Heart right ventricle (tissue), 16 donors: Measurements from ENCODE around the gene MSH5. TPM values are rescaled to one million over a fixed set of nuclear protein-coding genes. Genes with fewer than 3 reads are reported as not detected.
"Not testable (repeated sequence)": the region's sequence is repeated elsewhere in the genome, so short reads cannot be mapped to it uniquely, and the experiment has no call there.

Experiments
- ATAC-seq, 8 donors: fragments of 200-7000 bp; cut with Tn5 transposase; one replicate each; pipeline ENCODE4 v1.9.1; 2020; ENCODE audit warnings: mild to moderate bottlenecking in 8 of 8, moderate library complexity in 8 of 8, moderate number of reproducible peaks in 1 of 8
- DNase-seq, 2 donors: peaks; one replicate each; pipeline ENCODE4 v3.0.0-alpha.2; 2020
- H3K27ac ChIP-seq, 10 donors: fragments of 200-600 bp; sonication (generic) in 2 of 10; one replicate each; pipeline versions ENCODE4 v1.5.0 to v1.8.0; 2020 to 2022; ENCODE audit warnings: mild to moderate bottlenecking in 3 of 10
- H3K27me3 ChIP-seq, 7 donors: fragments of 200-600 bp; one replicate each; pipeline ENCODE4 v1.8.0; 2021 to 2022; ENCODE audit warnings: mild to moderate bottlenecking in 2 of 7
- H3K36me3 ChIP-seq, 9 donors: fragments of 200-600 bp; sonication (generic) in 1 of 9; one replicate each; pipeline versions ENCODE4 v1.5.0 to v1.8.0; 2020 to 2022; ENCODE audit warnings: mild to moderate bottlenecking in 2 of 9
- H3K4me1 ChIP-seq, 9 donors: fragments of 200-600 bp; sonication (generic) in 1 of 9; one replicate each; pipeline versions ENCODE4 v1.5.0 to v1.8.0; 2020 to 2022; ENCODE audit warnings: mild to moderate bottlenecking in 4 of 9
- H3K4me3 ChIP-seq, 10 donors: fragments of 200-600 bp; sonication (generic) in 2 of 10; one replicate each; pipeline versions ENCODE4 v1.5.0 to v1.8.0; 2020 to 2022; ENCODE audit warnings: mild to moderate bottlenecking in 7 of 10, moderate library complexity in 2 of 10
- H3K9me3 ChIP-seq, 11 donors: fragments of 200-600 bp in 10 of 11; sonication (generic) in 2 of 11; one replicate each; pipeline versions ENCODE4 v1.5.0 to v1.8.0; 2013 to 2022; ENCODE audit warnings: mild to moderate bottlenecking in 2 of 11, control low read depth in 1 of 11, moderate library complexity in 1 of 11
- WGBS, 2 donors: extraction: QIAGEN DNeasy Blood & Tissue Kit; methylation state at CpG; one replicate each; pipeline ENCODE4 v1.1.7; 2013; ENCODE audit warnings: inconsistent platforms in 1 of 2; 5-methylcytosine and 5-hydroxymethylcytosine counted together
- intact Hi-C, 10 donors: fragments of 100-400 bp; cut with DNase I; formaldehyde crosslinking; loops; one replicate each; pipeline versions ENCODE4 v1.11.1 to v1.14.2; 2022
- polyA plus RNA-seq, 2 donors: library from polyadenylated mRNA; stranded (reverse); fragments of 200-250 nt; gene quantifications; one replicate each; pipeline ENCODE4 v1.2.3, GENCODE V29; 2013
- total RNA-seq, 10 donors: library from RNA; stranded (reverse); fragmentation: NEBNext Ultra II Directional in 3 of 10; extraction: Animal tissue kit (Norgen Biotek cat#: 25700) in 3 of 10; gene quantifications; one replicate each; pipeline versions ENCODE4 v1.2.1 to v1.2.4, GENCODE V29; 2021 to 2023
- TF ChIP-seq, protein P1 (sequence below), 9 donors: fragments of 200-600 bp; sonication (generic) in 2 of 9; IDR thresholded peaks; one replicate each; pipeline versions ENCODE4 v1.5.0 to v1.8.0; 2021 to 2022; ENCODE audit warnings: antibody characterized with exemption in 9 of 9, mild to moderate bottlenecking in 5 of 9, moderate library complexity in 1 of 9
- donor health status: Arrhythmogenic right ventricular cardiomyopathy.
- donor health status: ischemic (EF 13 %, LVEDD 7.1; RV severe dilation, severe dysfunction).
- donor health status: healthy with polysubstance abuse.
- donor health status: DM: no; HTN: yes; CAD: no.
- donor health status: DM: no; HTN: no; CAD: no.
- donor health status: ischemic (EF 25% LVEDD 6.9; RV normal size, moderate dysfunction).
- donor health status: ischemic (EF 25% LVEDD 5.7; RV mildly dilated, moderate dysfunction).
- donor health status: healthy.
- donor health status: DM: yes; HTN: yes; CAD: no.
- donor health status: Ischemic cardiomyopathy.
- donor health status: ischemic (EF 35%, LVEDD 5.7; RV mildly dilated, moderate dysfunction).
- donor health status: nonischemic (EF 11% LVEDD 7.7; RV severe dilation, severe dysfunction).
- donor health status: DM: yes; HTN: yes; CAD: no.
- donor health status: PGD.
- donor health status: ischemic (EF 29% LVEDD 5.4; RV normal size, mild dysfunction).
- donor health status: nonischemic (EF 23%, LVEDD 6.1; RV moderate dilation, normal function).

Gene MSH5
- total and polyA plus RNA-seq, 12 donors: 0.89 to 6.1 (median 2.6) TPM

DNA sequence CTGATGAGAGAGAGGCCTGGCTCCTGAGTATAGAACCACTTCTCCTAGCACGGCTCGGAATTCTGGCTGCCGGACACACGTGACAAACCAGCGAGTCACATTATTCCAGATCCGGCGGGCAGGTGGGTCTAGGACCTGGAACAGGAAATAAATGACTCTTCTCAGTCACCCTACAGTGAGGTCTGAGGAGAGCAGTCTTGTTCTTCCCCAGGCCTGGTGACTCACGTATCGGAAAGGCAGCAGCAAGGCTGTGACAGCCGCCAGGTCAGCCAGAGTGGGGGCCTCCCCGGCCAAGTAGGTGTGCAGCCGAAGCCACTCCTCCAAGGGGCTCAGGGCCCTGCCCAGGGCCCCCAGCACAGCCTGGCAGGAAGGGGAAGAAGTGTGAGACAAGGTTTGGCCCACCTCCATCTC, 53.0 kb downstream of the MSH5 start:
- Histone ChIP-seq H3K4me3 (no peak overlapping the region), H3K9me3 (no peaks in the 10 kb centered on the region), H3K36me3 (peaks cover 0 to 57% (median 0%) of the 10 kb centered on the region in 9 donors), H3K4me1 (peaks cover 5 to 35% (median 14%) of the 10 kb centered on the region in 9 donors), H3K27ac (peak overlapping the region in 1 of 10 donors; percentile 18), H3K27me3 (no peaks in the 10 kb centered on the region)
- 86 to 90% methylated on average over 11 to 12 of the region's 12 CpGs for WGBS, 2 donors
- TF ChIP-seq, protein P1, sequence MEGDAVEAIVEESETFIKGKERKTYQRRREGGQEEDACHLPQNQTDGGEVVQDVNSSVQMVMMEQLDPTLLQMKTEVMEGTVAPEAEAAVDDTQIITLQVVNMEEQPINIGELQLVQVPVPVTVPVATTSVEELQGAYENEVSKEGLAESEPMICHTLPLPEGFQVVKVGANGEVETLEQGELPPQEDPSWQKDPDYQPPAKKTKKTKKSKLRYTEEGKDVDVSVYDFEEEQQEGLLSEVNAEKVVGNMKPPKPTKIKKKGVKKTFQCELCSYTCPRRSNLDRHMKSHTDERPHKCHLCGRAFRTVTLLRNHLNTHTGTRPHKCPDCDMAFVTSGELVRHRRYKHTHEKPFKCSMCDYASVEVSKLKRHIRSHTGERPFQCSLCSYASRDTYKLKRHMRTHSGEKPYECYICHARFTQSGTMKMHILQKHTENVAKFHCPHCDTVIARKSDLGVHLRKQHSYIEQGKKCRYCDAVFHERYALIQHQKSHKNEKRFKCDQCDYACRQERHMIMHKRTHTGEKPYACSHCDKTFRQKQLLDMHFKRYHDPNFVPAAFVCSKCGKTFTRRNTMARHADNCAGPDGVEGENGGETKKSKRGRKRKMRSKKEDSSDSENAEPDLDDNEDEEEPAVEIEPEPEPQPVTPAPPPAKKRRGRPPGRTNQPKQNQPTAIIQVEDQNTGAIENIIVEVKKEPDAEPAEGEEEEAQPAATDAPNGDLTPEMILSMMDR (IDR thresholded peaks at IDR 0.05): no peak
- no peak for ATAC-seq
- DNase-seq: no peak
- intact Hi-C loops: loop anchor here in 2 of 10 donors (5.0 to 10.0 kb wide), 2 partner anchors 40 to 58 kb away; partner anchors contain the start of gene CLIC1 (in 1 of the 2)

DNA sequence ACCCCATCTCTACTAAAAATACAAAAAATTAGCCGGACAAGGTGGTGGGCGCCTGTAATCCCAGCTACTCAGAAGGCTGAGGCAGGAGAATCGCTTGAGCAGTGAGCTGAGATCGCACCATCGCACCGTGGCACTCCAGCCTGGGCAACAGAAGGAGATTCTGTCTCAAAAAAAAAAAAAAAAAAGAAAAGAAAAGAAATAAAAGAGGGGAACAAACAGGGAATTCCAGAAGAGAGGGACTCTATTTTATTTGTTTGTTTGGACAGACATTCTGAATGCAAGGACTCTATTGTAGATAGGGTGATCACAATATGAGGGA, 54.1 kb downstream of the MSH5 start:
- ATAC-seq, H3K27me3 ChIP-seq, DNase-seq, H3K9me3 ChIP-seq: not testable (repeated sequence)
- intact Hi-C loops: loop anchor here in 4 of 10 donors (1.0 to 10.0 kb wide), 5 partner anchors 33 to 59 kb away; partner anchors contain the start of genes CLIC1 (in 2 of the 4) and HSPA1B (in 1 of the 4)
- peaks cover 0 to 63% (median 0%) of the 10 kb centered on the region in 9 donors for H3K36me3 ChIP-seq
- H3K27ac ChIP-seq: peak overlapping the region in 1 of 10 donors; percentile 97
- H3K4me1 ChIP-seq: peaks cover 5 to 41% (median 14%) of the 10 kb centered on the region in 9 donors
- peak overlapping the region in 1 of 10 donors; percentile 97 for H3K4me3 ChIP-seq
- 90 to 92% methylated on average over 6 of the region's 6 CpGs for WGBS, 2 donors

DNA sequence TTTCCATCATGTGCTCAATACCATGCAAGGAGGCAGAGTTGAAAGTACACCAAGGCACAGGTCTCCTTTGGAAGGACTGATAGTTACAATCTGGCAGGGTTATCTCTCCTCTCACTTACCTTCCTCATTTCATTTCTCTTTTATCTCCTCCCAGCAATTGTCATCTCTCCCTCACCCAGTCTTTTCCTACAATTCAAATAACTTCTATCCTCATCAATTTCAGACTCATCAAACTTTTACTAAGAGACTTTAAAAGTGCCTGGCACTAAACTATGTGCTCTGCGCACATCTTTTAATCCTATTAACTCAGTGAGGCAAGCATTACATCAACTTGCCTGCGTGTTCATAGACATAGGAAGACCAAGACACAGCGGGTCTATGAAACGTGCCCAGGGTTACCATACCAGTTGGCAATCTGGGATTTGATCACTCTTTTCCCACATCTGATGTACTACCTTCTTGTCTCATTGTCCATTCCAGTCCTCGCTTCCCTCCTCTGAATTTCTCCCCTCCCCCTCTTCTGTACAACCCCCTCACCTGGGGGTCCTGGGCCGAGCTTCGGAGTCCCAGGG, 54.6 kb downstream of the MSH5 start:
- Histone ChIP-seq H3K27ac (peak overlapping the region in 9 of 10 donors; percentile 84 to 99 (median 95)), H3K9me3 (no peaks in the 10 kb centered on the region), H3K4me3 (peak overlapping the region; percentile 57 to 99 (median 86)), H3K27me3 (no peaks in the 10 kb centered on the region), H3K4me1 (peaks cover 5 to 41% (median 14%) of the 10 kb centered on the region in 9 donors), H3K36me3 (peaks cover 0 to 63% (median 0%) of the 10 kb centered on the region in 9 donors)
- intact Hi-C loops: loop anchor here in 4 of 10 donors (1.0 to 10.0 kb wide), 5 partner anchors 32 to 60 kb away; partner anchors contain the start of genes CLIC1 (in 2 of the 4) and HSPA1B (in 1 of the 4)
- DNase-seq (no peak), ATAC-seq (no peak)
- TF ChIP-seq, protein P1 (IDR thresholded peaks at IDR 0.05): no peak
- WGBS, 2 donors: 28 to 36% methylated on average over 7 of the region's 7 CpGs

DNA sequence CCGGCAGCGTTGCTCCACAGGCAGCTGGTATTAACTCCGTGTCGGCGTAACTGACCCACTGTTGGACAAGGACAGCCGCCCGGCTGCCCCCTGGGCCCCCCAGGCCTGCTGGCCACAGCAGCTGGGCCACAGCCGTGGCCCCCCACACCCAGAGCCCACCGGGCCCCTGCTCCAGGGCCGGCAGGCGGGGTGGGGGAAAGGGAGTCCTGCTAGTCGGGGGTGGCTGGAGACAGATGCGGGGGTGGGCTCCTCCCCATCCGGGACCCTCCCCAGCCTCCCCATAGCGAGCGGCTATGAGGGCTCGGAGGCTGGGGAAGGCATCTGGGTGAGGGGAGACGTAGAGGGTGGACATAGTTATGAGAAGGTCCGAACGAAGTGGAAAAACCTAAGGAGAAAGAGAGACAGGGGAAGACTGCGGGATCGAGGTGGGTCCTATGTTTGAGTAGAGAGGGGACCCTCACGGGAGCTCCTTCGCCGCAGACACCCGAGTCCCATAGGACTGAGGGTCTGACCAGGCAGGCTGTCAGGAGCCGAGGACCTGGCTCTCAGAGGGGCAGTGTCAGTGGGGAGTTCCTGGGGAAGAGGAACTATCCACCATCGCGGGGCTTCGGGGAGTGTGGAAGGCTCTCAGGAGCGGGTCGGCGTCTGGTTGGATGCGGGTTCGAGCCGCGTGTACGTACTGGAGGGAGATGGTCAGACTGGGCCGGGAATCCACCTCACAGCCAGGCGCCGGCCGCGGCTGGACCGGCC, 55.2 kb downstream of the MSH5 start:
- peaks cover 0 to 61% (median 0%) of the 10 kb centered on the region in 9 donors for H3K36me3 ChIP-seq
- no peaks in the 10 kb centered on the region for H3K9me3 ChIP-seq
- WGBS, 2 donors: 2% methylated on average over 44 of the region's 44 CpGs
- intact Hi-C loops: loop anchor here in 5 of 10 donors (1.0 to 10.0 kb wide), 6 partner anchors 32 to 68 kb away; partner anchors contain the start of genes CLIC1 (in 2 of the 5), DDAH2 (in 1 of the 5) and HSPA1B (in 1 of the 5)
- peak overlapping the region; percentile 84 to 99 (median 96) for H3K27ac ChIP-seq
- DNase-seq (peak in 1 of 2 donors; percentile 34), ATAC-seq (peak; percentile 7 to 48 (median 26))
- peaks cover 5 to 41% (median 14%) of the 10 kb centered on the region in 9 donors for H3K4me1 ChIP-seq
- TF ChIP-seq, protein P1 (IDR thresholded peaks at IDR 0.05): no peak
- H3K4me3 ChIP-seq: peak overlapping the region; percentile 57 to 99 (median 86)
- no peaks in the 10 kb centered on the region for H3K27me3 ChIP-seq
